GM20431 (cell line): ENCODE data around the gene CRACR2B.

ENCODE experiments used
- in situ Hi-C: fragments of 300-500 bp; cut with MseI, MboI; formaldehyde crosslinking; loops from one replicate; pipeline ENCODE4 v1.15.0; 2020; ENCODE audit warnings: low sequenced_read_pairs; ENCODE audit not compliant: unreplicated experiment

The CRACR2B gene

DNA sequence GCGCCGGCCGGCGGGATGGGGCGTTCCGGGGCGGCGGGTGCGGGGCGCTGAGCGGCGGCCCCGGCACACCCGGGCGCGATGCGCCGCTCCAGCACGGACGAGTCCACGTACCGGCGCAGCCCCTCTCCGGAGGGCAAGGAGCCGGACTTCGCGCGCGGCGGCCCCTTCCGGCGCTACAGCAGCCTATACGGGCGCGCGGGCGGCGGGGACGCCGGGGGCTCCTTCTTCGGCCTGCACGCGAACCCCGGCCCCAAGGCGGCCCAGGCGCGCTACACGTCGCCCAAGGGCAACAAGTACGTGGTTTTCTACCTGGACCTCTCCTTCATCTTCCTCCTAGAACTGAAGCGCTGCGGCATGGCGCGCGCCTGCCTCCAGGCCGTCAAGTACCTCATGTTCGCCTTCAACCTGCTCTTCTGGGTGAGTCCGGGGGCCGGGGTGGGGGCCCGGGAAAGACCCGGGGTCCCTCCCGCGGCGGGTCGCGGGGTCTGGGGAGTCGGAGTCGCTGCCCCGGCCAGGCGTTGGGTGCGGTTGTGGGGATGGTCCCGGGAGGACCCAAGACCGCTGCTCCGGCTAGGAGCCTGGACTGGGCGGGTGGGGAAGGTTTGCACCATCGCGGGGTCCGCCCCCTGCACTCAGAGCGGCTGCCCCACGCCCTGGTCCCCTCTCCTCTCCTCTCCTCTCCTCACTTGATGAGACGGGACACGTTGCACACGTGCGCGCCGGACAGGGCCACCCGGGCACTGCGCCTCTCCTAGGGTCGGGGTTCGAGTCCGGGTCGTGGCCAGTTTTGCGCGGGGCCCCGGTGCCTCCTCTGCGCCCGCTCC is 22.4 kb downstream of the CRACR2B start:
- in situ Hi-C loops = loop anchor here (10.0 kb wide), 1 partner anchor 205 kb away; no protein-coding TSS in a partner anchor

DNA sequence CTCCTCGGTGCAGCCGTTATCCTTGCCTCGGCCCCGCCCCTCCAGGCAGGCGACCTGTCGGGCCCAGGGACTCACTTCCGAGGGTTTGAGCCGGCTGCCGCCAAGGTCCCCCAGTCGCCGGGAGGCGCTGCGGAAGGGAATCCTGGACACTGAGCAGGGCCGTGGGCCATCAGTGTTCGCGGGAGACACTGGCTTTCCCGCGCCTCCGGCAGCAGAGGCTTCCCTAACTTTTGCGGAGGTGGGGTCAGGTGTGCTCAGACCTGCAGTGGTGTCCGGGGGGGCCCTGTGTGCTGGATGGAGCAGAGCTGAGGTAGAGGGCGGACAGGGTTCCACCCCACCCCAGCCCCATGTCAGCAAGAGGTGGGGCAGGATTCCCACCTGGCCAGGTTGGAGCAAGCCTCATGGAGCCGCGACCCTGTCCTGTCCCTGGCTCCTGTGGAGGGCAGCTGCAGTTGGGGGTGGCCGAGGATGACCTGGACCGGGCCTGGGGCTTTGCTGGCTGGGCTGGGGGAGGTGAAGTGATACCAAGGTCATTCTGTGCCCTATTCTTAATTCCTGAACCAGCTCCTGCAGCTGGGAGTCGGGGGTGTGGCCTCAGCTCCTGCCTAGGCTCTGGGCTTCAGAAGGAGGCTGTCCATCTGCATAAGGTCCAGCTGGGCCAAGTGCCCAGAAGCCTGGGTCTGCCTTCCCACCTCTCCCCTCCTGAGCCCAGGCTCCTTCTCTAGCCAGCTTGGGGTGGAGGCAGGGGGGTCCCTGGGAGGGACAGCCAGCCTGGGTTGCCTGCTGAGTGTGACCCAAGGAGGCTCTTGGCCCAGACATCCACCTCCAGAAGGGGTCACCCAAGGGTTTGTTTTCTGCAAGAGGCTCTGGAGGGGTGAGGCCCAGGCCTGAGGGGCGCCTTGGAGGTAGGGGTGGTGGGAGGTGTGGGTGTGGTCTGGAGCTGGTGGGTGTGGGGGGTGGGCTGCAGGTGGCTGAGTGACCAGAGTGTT is 23.4 kb downstream of the CRACR2B start:
- in situ Hi-C loops = loop anchor here (10.0 kb wide), 1 partner anchor 204 kb away; no protein-coding TSS in a partner anchor

DNA sequence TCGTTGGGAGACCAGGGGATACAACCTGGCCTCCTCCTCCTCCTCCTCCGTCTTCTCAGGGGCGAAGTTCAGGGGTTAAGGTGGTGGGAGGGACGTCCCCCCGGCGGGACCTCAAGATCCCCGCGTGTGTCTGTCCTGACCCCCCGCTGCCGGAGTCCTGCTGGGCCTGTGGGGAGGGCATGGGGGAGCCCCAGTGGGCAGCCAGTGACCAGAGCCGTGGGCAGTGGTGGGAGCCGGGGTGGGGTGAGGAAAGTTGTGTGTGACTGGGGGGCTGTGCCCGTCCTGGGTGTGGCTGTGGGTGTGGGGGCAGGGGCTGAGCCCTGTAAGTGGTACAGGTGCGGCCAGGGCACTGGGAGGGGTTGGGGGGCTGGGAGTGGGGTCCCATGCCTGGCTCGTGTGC is 25.0 kb downstream of the CRACR2B start:
- in situ Hi-C loops = loop anchor here (10.0 kb wide), 1 partner anchor 202 kb away; no protein-coding TSS in a partner anchor

DNA sequence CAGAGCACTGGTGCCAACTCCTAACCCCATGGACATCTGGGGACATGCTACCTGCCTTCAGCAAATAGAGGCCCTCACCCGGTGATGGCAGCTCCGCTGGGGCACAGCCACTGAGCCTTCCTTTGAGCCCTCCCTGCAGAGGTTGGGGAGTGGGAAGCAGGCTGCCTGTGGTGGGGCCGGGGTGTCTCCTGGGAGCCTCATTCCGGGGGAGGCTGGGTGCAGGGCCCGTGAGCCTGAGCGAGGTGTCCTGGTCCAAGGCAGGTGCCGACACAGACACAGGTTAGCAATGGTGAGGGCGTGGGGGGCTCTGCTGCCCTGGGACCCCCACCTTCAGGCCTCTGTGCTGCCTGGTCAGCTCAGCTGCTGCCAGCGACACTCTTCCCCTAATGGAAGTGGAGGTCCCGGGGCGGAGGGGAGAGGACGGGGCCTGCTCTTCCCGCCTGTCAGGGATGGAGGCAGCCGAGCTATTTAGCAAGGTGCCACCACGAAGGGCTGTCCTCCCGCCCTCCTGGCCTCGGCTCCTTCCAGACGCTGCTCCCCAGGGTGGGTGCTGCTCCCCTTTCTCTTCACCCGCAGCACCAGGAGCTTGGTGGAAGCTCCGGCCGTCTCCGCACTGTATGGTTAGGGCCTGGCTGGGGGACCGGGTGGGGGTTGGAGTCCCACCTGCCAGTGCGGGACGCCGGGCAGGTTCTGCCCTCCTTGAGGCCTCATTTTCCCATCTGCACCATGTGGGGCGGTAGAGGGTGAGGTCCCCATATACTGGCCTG is 26.1 kb downstream of the CRACR2B start:
- in situ Hi-C loops = loop anchor here (10.0 kb wide), 1 partner anchor 201 kb away; no protein-coding TSS in a partner anchor

DNA sequence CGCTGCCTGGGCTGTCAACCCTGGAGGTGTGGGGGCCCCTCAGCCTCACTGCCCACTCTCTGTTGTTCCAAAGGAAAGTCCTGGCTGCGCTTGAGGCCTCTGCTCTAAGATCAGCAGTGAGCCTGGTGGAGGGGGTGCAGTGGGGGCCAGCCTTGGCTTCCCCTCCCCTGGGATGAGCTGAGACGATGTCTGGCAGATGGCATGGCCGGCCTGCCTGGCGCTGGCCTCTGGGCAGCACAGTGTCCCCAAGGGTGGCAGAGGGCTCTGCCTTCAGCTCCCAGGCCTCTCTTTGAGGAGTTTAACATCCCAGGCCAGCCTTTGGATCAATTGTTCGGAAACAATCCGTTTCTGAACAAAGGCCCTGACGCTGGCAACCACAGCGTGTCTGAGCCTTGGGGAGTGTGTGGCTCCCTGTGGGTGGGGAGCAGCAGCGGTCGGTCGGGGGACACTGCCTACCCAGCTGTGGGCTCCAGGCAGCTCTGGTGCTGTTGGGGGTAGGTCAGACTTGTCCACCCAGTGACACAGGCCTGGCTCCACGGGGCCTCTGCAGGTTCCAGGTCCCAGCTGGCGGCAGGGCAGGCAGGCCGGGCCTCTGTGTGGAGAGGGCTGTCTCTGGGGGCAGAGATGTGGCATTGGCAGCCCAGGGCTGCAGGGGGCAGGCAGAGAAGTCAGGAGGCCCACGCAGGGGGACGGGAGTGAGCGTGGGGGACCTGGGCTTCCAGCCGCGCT is 27.0 kb downstream of the CRACR2B start:
- in situ Hi-C loops = loop anchor here (10.0 kb wide), 1 partner anchor 200 kb away; no protein-coding TSS in a partner anchor

DNA sequence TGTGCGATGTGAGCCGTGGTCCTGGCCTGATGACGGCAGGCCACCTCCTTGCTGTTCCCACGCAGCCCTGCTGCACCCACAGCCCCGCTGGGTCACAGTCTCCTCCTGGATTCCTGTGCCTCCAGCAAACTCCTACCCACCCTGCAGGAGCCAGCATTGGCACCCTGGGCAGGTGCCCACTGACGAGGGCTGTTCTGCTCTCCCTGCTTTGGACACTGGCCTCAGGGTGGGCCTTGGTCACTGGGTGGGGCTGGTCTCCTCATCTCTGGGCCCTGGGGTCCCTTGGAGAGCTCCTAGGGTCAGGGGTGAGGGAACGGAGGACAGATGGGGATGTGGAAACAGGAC is 27.6 kb downstream of the CRACR2B start:
- in situ Hi-C loops = loop anchor here (10.0 kb wide), 1 partner anchor 199 kb away; no protein-coding TSS in a partner anchor

DNA sequence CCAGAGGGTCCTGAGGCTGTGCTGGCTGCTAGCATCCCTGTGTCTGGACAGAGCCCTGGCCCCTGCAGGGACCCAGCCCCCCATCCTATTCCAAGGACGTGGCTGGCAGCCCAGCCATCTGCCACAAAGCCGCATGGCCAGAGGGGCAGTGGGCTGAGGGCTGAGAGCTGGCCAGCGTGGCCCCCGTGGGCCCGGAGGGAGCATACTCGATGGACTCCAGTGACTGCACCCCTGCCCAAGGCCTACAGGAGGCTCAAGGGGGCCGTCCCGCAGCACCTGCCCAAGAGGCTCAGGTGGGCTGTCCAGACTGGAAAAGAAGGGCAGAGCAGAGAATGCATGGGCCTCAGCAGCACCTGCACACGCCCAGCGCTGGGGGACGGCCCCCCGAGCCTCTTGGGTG is 28.1 kb downstream of the CRACR2B start:
- in situ Hi-C loops = loop anchor here (10.0 kb wide), 1 partner anchor 199 kb away; no protein-coding TSS in a partner anchor

DNA sequence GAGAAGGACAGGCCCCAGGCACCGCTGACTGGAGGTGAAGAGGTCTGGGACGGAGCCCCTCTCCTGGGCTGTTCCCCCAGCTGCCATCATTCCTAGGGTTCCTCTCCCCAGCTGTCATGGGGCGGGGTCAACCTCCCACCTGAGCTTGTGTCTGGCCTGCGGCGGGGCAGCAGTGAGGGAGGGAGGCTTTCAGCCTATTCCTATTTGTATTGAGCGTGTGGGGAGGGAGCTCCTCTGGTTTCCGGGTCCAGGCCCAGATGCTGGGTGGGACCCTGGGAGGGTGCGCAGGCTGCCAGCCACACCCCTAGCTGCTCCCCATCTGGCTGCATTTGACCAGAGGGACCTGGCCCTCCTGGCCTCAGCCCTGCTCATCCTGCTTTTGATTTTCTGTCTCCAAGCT is 28.7 kb downstream of the CRACR2B start:
- in situ Hi-C loops = loop anchor here (10.0 kb wide), 1 partner anchor 198 kb away; no protein-coding TSS in a partner anchor

DNA sequence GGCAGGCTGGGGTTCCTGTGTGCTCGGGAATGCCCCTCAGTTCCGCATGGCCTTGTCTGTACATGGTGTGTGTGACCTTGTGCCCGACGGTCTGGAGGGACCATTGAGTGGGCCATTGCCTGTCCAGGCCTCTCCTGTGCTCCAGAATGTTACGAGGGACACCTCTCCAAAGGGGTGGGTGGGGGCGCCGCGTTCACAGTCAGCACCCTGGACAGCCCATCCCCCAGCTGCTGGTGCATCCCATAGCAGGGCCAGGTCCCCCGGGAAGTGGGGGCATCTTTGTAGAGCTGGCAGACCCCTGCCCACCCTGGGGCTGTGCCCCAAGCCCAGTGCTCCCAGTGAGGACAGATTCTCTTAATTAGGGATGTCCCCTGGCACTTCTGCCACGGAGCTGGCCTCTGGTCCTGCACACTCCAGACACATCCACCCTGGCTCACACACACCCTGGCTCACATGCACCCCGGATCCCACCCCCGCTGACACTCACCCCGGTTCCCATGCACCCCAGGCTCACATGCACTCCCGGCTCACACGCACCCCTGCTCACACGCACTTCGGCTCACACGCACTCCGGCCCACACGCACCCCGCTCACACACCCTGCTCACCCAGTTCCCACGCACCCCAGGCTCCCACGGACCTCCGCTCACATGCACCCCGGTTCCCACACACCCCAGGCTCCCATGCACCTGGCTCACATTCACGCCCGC is 30.5 kb downstream of the CRACR2B start:
- in situ Hi-C loops = loop anchor here (10.0 kb wide), 1 partner anchor 197 kb away; no protein-coding TSS in a partner anchor

DNA sequence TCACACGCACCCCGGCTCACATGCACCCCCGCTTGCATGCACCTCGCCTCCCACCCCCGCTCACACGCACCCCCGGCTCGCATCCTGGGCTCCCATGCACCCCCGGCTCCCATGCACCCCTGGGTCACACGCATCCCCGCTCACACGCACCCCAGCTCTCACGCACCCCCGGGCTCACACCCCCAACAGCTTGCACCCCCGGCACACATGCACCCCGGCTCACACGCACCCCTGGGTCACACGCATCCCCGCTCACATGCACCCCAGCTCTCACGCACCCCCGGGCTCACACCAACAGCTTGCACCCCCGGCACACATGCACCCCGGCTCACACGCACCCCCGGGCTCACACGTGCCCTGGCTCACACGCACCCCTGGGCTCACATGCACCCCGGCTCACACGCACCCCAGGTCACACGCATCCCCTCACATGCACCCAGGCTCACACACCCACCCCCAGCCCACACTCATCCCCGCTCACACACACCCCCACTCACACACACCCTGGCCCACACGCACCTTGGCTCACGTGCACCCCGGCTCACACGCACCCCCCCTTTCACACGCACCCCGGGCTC is 31.1 kb downstream of the CRACR2B start:
- in situ Hi-C loops = loop anchor here (10.0 kb wide), 1 partner anchor 196 kb away; no protein-coding TSS in a partner anchor

DNA sequence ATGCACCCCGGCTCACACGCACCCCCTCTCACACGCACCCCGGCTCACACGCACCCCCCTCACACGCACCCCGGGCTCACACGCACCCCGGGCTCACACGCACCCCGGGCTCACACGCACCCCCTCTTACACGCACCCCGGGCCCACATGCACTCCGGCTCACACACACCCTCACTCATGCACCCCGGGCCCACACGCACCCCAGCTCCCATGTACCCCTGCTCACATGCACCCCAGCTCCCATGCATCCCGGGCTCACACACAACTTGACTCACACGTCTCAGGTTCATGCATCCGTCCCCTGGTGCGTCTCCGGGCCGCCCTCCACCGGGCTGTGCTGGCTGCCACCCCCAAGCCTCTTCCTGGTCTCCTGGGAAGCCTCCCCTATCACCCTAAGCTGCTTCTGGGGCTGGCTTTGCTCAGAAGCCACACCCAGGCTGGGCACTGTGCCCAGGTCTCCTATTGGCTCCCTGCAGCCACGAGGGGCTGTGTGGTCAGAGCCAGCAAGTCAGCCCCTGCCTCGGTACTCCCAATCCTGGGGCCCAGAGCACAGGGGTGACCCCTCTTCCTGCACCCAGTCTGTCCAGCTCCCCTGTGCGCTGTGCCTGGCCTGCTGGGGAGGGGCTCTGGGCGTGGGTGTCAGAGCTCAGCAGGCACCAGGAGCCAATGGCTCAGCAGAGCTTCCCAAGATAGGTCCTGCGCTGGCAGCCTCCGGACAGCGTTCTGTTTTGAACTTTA is 31.8 kb downstream of the CRACR2B start:
- in situ Hi-C loops = loop anchor here (10.0 kb wide), 1 partner anchor 195 kb away; no protein-coding TSS in a partner anchor

DNA sequence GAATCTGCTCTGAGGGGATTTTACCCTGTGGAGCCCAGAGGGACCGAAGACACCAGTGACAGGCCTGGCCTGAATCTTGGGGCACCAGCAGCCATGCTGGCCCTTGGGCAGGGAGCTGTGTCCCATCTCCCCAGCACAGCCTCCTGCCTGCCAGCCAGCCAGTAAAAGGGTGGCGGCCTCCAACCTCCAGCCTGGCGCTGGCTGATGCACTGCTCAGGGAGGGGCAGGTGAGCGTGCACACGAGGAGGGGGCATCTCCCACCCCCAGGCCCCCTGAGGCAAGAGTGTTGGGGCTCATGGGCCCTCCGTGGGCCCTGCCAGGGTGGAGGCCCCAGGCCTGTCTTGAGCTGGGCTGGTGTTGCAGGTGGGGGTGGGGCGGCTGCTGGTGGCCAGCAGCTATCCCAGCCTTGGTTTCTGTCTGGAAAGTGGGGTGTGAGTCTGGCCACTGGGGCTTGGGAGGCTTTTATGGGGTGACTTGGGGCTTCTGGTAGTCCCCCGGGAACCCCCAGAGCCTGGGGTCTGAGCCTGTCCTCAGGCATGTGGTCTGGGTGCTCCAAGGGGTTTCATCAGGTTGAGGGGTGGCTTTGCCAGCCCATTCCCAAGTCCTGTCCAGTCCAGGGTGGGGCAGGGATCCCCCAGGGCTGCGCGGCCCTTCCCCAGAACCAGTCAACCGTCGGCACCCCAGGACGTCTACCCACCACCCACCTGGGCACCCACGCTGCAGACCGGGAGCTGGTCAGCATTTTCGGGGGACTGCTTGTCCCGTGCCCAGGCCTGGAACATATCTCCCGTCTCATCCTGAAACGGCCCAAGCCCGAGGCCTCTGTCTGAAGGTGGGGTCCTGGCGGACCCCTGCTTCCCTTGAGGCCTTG is 32.8 kb downstream of the CRACR2B start:
- in situ Hi-C loops = no loop called here

DNA sequence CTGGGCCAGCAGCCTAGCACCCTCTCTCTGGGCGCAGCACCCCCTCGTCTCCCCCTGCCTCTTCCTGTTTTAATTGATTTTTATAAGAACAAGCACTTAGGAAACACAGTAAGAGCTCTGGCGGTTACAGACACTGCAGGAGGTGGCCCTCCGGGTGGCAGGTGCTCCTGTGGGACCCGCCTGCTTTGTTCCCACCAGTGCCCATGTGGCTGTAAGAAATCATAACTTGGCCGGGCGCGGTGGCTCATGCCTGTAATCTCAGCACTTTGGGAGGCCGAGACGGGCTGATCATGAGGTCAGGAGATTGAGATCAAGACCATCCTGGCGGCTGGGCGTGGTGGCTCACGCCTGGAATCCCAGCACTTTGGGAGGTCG is 33.4 kb downstream of the CRACR2B start:
- in situ Hi-C loops = no loop called here

DNA sequence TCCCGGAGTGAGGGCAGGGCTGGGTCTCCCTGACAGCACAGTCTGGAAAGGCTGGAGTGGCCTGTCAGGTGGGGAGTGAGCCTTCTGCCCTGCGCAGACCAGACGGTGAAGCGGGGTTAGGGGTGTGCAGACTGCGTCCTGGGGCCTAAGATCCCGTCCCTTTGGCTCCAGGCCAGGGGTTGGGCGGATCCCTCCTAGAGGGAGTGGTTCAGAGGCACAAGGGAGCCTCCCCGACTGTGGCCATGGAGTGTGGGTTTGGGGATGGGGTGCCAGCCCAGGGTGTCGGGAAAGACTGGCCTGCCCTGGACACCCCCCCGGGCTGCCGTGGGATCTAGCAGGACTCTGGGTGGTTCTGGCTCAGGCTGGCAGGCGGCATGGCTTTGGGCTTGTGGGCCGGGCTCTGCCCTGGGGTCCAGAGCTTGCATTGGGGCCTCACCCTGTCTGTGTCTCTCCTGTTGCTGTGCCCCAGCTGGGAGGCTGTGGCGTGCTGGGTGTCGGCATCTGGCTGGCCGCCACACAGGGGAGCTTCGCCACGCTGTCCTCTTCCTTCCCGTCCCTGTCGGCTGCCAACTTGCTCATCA is 34.5 kb downstream of the CRACR2B start:
- in situ Hi-C loops = no loop called here

DNA sequence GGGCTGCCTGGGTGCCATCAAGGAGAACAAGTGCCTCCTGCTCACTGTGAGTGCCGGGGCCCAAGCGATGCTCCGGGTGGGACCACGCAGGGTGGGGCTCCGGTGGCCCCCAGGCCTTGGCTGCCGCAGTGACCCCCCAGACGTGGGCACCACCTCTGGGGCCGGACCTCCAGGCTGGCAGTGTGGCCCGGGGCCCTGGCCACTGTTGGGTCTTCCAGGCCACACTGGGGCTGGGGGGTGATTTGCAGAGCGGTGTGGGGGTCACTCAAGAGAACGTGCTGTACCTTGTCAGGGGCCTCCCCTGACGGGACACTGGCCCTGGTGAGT is 34.9 kb downstream of the CRACR2B start:
- in situ Hi-C loops = no loop called here
